ENCODE data around the gene PDE3B.

The PDE3B gene

DNA sequence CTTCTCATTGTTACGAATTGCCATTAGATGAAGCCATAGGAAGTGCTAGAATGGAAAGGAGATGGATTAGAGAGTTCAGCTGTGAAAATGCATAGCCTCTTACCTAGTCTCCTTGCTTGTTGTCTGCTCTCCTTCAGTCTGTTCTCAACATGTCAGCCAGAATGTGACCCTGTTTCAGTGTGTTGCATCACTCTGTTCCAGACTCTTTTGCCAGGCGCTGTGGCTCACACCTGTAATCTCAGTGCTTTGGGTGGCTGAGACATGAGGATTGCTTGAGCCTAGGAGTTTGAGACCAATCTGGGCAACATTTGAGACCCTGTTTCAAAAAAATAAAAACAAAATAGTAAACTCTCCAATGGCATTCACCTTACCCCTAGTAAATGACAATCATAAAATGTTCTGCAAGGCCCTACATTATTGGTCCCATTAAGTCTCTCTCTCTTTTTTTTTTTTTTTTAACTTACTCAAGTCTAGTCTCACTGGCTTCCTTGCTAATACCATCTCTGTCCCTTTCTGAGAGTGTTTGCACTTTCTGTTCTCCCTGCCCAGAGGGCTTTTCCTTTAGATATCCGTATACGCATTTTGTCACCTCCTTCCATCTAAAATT, 209.1 kb downstream of the PDE3B start:
- Histone ChIP-seq H2AFZ (no peak overlapping the region), H3K4me3 (ENCODE audit: low read depth, low read length) (no peak overlapping the region), H3K9me3 (ENCODE audit: control insufficient read depth, low read length) (no peaks in the 10 kb centered on the region), H3K27me3 (ENCODE audit: control insufficient read depth, insufficient read depth, low read length) (no peaks in the 10 kb centered on the region), H3K4me2 (ENCODE audit: low read length) (no peak overlapping the region), H3K27ac (no peak overlapping the region), H3K9ac (no peak overlapping the region), H3K4me1 (no peaks in the 10 kb centered on the region), H3K36me3 (ENCODE audit: control insufficient read depth, insufficient read depth, low read length) (no peaks in the 10 kb centered on the region), H3K79me2 (no peaks in the 10 kb centered on the region)
- no peak for TF ChIP-seq CTCF (IDR thresholded peaks at IDR 0.05)

- H3K27ac ChIP-seq: no peak overlapping the region
- H2AFZ ChIP-seq: no peak overlapping the region
- no peaks in the 10 kb centered on the region for H3K79me2 ChIP-seq
- H3K36me3 ChIP-seq (ENCODE audit: control insufficient read depth, insufficient read depth, low read length): no peaks in the 10 kb centered on the region
- no peak overlapping the region for H3K4me3 ChIP-seq (ENCODE audit: low read depth, low read length)
- no peaks in the 10 kb centered on the region for H3K27me3 ChIP-seq (ENCODE audit: control insufficient read depth, insufficient read depth, low read length)
- no peaks in the 10 kb centered on the region for H3K9me3 ChIP-seq (ENCODE audit: control insufficient read depth, low read length)
- TF ChIP-seq CTCF (IDR thresholded peaks at IDR 0.05): no peak
- no peak overlapping the region for H3K4me2 ChIP-seq (ENCODE audit: low read length)
- H3K9ac ChIP-seq: no peak overlapping the region
- H3K4me1 ChIP-seq: no peaks in the 10 kb centered on the region
Measured at GRCh38 chr11:14854057-14854456, 210.5 kb downstream of the PDE3B start.

- Histone ChIP-seq H3K27ac (no peak overlapping the region), H3K4me1 (no peaks in the 10 kb centered on the region), H3K4me2 (ENCODE audit: low read length) (no peak overlapping the region), H2AFZ (no peak overlapping the region), H3K79me2 (no peaks in the 10 kb centered on the region), H3K27me3 (ENCODE audit: control insufficient read depth, insufficient read depth, low read length) (no peaks in the 10 kb centered on the region), H3K9ac (no peak overlapping the region), H3K9me3 (ENCODE audit: control insufficient read depth, low read length) (no peaks in the 10 kb centered on the region), H3K4me3 (ENCODE audit: low read depth, low read length) (no peak overlapping the region), H3K36me3 (ENCODE audit: control insufficient read depth, insufficient read depth, low read length) (no peaks in the 10 kb centered on the region)
- TF ChIP-seq CTCF (IDR thresholded peaks at IDR 0.05): no peak
Measured at GRCh38 chr11:14855890-14856289, 212.3 kb downstream of the PDE3B start.

DNA sequence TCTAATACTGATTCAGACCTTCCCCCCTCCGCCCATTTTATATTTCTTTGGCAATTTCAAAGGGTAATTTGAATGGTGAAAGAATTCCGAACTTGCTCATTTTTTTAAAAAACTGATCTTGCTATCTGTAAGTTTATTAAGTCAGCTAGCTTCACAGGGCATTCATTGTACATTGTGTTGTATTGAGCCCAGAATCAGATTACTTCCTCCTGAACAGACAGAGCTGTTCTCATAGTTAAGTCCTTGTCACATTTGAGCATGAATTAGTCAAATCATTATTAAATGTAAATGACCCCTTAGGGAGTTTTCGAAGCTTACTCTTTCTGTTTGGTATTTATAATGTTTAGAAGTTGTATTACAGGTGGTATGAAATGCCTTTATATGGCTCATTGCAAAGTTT, 214.0 kb downstream of the PDE3B start:
- Histone ChIP-seq H3K36me3 (ENCODE audit: control insufficient read depth, insufficient read depth, low read length) (no peaks in the 10 kb centered on the region), H3K9ac (no peak overlapping the region), H3K27ac (no peak overlapping the region), H3K9me3 (ENCODE audit: control insufficient read depth, low read length) (no peaks in the 10 kb centered on the region), H3K4me2 (ENCODE audit: low read length) (no peak overlapping the region), H3K4me1 (no peaks in the 10 kb centered on the region), H3K79me2 (no peaks in the 10 kb centered on the region), H2AFZ (no peak overlapping the region), H3K27me3 (ENCODE audit: control insufficient read depth, insufficient read depth, low read length) (no peaks in the 10 kb centered on the region), H3K4me3 (ENCODE audit: low read depth, low read length) (no peak overlapping the region)
- no peak for TF ChIP-seq CTCF (IDR thresholded peaks at IDR 0.05)

GRCh38 chr11:14858404-14858803, 214.8 kb downstream of the PDE3B start:
- H3K36me3 ChIP-seq (ENCODE audit: control insufficient read depth, insufficient read depth, low read length): no peaks in the 10 kb centered on the region
- no peak overlapping the region for H3K4me2 ChIP-seq (ENCODE audit: low read length)
- H3K79me2 ChIP-seq: no peaks in the 10 kb centered on the region
- TF ChIP-seq CTCF (IDR thresholded peaks at IDR 0.05): no peak
- no peak overlapping the region for H3K4me3 ChIP-seq (ENCODE audit: low read depth, low read length)
- no peaks in the 10 kb centered on the region for H3K27me3 ChIP-seq (ENCODE audit: control insufficient read depth, insufficient read depth, low read length)
- H3K9me3 ChIP-seq (ENCODE audit: control insufficient read depth, low read length): no peaks in the 10 kb centered on the region
- no peaks in the 10 kb centered on the region for H3K4me1 ChIP-seq
- no peak overlapping the region for H2AFZ ChIP-seq
- H3K27ac ChIP-seq: no peak overlapping the region
- no peak overlapping the region for H3K9ac ChIP-seq
